Measurements from ENCODE around the gene ZBED5.

- TF ChIP-seq CTCF (conservative IDR thresholded peaks at IDR 0.05; ENCODE audit: low read depth, low read length) (no peak), EZH2 (IDR thresholded peaks at IDR 0.05; ENCODE audit: low read length, unreplicated experiment) (no peak)
These were observed 14.2 kb upstream of the ZBED5 start for GRCh38 chr11:10872097-10872496.
